GM19468 (cell line): ENCODE measurements around the gene PRRT3.

Experiments used
- ATAC-seq: cut with Tn5 transposase; IDR thresholded peaks from one replicate; pipeline ENCODE4 v1.9.1; 2021; ENCODE audit warnings: mild to moderate bottlenecking, moderate library complexity, moderate number of reproducible peaks; ENCODE audit not compliant: unreplicated experiment; ENCODE audit errors: extremely low read depth

The PRRT3 gene

GRCh38 chr3:9928158-9928557 is 24.1 kb downstream of the PRRT3 start:
- ATAC-seq, result no peak

- no peak for ATAC-seq
Observed at GRCh38 chr3:9918261-9919038, 33.8 kb downstream of the PRRT3 start.

GRCh38 chr3:9917820-9918219 is 34.4 kb downstream of the PRRT3 start:
- no peak for ATAC-seq

DNA sequence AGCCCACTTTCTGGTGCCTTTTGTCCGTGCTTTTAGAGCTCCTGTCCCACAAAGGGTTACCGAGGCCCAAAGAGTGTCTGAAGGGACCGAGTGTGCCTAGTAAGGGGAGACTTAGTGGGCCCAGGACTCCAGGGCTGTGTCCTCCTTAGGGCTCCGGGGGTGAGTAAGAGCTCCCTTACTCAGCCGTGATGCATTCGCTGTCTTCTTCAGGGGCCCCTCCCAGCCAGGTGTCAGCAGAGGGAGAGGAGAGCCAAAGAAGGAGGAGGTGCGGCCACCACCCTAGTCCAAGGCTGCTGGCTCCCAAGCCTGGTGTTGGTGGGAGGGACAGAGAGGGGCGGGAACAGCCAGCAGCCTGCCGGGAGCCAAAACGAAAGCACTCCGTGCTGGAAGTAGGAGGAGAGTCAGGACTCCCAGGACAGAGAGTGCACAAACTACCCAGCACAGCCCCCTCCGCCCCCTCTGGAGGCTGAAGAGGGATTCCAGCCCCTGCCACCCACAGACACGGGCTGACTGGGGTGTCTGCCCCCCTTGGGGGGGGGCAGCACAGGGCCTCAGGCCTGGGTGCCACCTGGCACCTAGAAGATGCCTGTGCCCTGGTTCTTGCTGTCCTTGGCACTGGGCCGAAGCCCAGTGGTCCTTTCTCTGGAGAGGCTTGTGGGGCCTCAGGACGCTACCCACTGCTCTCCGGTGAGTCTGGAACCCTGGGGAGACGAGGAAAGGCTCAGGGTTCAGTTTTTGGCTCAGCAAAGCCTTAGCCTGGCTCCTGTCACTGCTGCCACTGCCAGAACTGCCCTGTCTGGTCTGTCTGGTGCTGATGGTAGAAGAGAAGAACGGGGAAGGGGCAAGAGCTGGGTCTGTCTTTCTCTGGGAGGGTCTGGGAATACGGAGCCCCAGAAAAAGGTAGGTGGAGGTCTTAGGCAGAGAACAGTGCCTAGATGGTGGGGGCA is 35.2 kb downstream of the PRRT3 start, which contains the start of gene IL17RC:
IL17RC (plus strand) TSS at position 365 of the 947 bp plus-strand sequence; CDS start at position 583, 218 bp downstream.
- ATAC-seq, result no peak

DNA sequence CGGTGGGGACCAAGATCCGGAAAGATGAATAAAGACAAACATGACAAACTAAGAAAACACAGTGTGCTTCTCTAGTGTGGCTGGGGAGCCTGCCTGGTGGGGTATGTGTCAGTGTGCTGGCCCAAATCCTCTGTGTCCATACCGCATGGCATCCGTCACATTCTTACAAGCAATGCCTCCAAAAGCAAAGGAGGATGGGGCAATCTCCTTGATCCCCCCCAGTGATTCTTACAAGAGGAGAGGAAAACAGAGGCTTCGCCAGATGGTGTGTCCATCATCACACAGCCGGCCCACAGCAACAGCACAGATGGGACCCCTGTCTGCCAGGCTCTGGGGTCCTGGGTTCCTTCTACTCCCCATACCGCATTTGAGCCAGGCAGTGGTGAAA is 35.9 kb downstream of the PRRT3 start:
- no peak for ATAC-seq

DNA sequence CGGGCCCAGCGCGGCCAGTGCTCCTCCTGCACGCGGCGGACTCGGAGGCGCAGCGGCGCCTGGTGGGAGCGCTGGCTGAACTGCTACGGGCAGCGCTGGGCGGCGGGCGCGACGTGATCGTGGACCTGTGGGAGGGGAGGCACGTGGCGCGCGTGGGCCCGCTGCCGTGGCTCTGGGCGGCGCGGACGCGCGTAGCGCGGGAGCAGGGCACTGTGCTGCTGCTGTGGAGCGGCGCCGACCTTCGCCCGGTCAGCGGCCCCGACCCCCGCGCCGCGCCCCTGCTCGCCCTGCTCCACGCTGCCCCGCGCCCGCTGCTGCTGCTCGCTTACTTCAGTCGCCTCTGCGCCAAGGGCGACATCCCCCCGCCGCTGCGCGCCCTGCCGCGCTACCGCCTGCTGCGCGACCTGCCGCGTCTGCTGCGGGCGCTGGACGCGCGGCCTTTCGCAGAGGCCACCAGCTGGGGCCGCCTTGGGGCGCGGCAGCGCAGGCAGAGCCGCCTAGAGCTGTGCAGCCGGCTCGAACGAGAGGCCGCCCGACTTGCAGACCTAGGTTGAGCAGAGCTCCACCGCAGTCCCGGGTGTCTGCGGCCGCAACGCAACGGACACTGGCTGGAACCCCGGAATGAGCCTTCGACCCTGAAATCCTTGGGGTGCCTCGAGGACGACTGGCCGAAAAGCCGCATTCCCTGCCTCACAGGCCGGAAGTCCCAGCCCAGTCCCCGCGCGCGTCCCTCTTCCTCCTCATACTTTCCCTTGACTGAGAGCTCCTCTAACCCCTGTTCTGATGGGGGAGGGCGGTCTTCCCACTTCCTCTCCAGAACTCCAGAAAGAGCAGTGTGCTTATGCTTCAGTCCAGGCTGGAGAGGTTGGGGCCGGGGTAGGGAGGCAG is 36.7 kb downstream of the PRRT3 start:
- no peak for ATAC-seq

GRCh38 chr3:9914559-9915253 is 37.5 kb downstream of the PRRT3 start:
- ATAC-seq, result no peak

DNA sequence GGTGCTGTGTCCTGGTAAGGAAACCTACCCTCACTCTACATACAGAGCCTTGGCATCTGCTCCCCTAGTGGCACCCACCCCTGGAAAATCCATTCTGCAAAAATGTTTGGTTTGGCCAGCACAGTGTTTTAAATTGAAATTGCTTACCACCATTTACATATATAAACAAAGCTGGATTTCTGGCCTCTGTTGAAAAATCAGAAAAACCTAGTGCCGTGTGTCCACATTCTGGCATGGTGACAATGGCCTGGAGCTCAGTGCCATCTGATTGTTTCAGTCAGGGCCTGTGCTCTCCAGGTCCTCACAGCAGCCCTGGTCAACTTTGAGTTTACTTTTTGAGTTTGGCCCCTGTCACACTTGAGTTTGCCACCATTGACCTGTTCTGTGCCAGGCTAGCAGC is 38.2 kb downstream of the PRRT3 start:
- ATAC-seq, result no peak

DNA sequence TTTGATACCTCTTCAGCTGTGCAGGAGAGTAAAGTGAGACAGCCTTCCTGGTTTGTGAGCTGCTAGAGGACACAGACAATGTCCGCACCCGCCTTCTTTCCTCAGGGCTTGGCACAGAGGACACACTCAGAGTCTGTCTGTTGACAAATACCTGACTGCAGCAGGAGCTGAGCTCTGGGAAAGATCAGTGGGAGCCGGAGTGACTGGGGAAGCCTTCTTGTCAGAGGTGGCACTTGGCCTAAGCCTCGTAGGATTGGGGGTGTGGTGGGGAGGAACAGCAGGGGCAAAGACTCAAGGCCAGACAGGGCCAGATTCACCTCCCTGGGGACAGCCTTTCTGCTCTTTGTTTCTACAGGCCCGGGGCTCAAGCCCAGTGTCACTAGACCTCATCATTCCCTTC is 38.6 kb downstream of the PRRT3 start:
- ATAC-seq, result no peak

DNA sequence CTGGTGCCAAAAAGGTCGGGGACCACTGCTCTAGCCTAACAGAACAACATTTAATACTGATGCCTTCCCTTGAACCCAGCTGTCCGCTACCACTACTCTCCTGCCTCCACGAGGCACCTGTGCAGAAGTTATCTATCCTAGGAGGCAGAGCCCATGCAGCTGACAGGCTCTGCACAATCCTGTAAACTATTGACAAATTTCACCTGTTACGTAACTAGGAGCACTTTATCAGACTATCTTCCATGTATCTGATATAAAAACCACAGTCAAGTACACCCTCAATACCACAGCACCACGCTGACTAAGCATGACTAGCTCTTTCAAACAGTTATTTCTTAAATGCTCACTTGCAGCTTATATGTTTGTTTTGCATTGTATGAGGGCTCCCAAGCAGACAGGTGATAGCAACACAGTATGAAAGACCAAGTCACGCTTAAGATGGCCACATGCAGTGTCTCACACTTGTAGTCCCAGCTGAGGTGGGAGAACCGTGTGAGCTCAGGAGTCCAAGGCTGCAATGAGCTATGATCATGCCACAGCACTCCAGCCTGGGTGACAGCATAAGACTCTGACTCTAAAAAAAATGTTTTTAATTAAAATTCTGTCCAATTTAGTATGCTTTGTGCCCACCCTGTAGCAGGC is 39.8 kb downstream of the PRRT3 start:
- no peak for ATAC-seq

DNA sequence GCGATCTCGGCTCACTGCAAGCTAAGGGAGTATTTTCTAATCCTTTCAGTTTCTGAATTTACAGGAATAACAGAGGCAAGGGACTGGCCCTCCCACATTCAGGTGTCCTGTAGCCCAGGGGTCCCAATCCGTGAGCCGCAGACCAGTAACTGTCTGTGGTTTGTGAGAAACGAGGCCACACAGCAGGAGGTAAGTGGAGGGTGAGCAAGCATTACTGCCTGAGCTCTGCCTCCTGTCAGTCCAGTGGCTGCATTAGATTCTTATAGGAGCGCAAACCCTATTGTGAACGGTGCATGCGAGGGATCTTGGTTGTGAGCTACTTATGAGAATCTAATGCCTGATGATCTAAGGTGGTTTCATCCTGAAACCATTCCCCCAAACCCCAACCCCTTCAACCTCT is 40.3 kb downstream of the PRRT3 start:
- no peak for ATAC-seq

- ATAC-seq, result no peak
Observed at GRCh38 chr3:9909221-9910013, 42.8 kb downstream of the PRRT3 start.

GRCh38 chr3:9908286-9908685 is 43.9 kb downstream of the PRRT3 start:
- ATAC-seq, result no peak

DNA sequence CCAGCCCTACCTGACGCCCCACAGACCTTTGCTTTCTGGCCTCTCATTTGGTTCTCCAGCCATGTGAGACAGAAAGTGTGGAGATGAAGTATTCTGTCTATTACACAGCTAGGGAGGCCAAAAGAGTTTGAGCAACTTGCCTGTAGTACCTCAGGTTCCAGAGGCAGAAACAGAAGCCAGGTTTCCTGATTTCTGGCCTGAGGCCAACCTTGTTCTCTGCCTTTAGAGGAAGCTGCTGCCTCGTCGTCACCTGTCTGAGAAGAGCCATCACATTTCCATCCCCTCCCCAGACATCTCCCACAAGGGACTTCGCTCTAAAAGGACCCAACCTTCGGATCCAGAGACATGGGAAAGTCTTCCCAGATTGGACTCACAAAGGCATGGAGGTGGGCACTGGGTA is 45.7 kb downstream of the PRRT3 start:
- ATAC-seq, result no peak

DNA sequence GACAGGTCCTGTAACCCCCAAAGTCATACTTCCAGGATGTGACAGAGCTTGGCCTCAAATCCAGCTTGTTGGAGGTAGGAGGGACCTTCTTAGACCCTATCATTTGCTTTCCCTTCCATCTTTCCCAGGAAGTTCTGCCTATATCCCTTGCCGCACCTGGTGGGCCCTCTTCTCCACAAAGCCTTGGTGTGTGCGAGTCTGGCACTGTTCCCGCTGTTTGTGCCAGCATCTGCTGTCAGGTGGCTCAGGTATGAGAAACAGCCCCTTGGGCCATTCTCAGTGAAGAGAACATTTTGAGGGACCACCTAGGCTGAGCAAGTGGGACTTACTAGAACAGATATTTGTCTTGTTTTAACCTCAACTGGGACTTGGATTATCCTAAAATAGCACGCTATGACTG is 48.3 kb downstream of the PRRT3 start:
- ATAC-seq, result no peak

DNA sequence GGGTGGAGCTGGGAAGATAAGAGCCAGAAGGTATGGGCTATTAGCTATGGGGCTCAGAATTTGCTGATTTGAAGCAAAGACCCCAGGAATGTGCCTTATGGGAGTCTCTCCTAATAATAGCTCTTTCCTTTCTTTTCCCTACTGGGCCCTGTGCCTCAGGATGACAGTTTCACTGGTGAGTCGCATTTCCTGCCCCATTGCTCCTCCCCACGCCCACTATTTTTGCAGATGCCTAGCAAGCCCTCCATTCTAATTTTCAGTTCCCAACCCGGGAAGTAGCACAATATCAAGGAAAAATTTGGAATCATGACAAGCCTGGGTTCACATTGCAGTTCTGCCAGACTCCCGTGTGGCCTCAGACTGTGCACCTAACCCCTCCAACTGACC is 49.0 kb downstream of the PRRT3 start:
- no peak for ATAC-seq

- no peak for ATAC-seq
Observed at GRCh38 chr3:9902372-9903237, 49.6 kb downstream of the PRRT3 start, which contains the start of gene IL17RE. Gene IL17RE, plus strand, starts transcription at chr3:9902848. Its CDS starts 85 bp downstream, at chr3:9902933.
